Mesenchymal stem cell (in vitro differentiated cells and primary cell): ENCODE data around the gene PDZRN4.

Experiments used
- DNase-seq: peaks from one replicate; pipeline ENCODE4 v3.0.0-alpha.2; 2013
- H2AFZ ChIP-seq: one replicate; pipeline ENCODE4 v1.6.1; 2013; ENCODE audit warnings: low read depth, mild to moderate bottlenecking, control low read depth, inconsistent platforms, low read length, moderate library complexity
- H2AK5ac ChIP-seq: 2 replicates; pipeline ENCODE4 v1.6.1; 2013; ENCODE audit warnings: low read length, moderate library complexity, mild to moderate bottlenecking, inconsistent platforms; ENCODE audit not compliant: severe bottlenecking
- H2BK120ac ChIP-seq: one replicate; pipeline ENCODE4 v1.6.1; 2013; ENCODE audit warnings: low read depth, mild to moderate bottlenecking, inconsistent platforms, low read length, moderate library complexity
- H2BK12ac ChIP-seq, 2 experiments: one replicate each; pipeline ENCODE4 v1.6.1; 2013; ENCODE audit warnings: inconsistent platforms in 2 of 2, low read length in 2 of 2, mild to moderate bottlenecking in 2 of 2, moderate library complexity in 2 of 2, control low read depth in 1 of 2
- H2BK15ac ChIP-seq: one replicate; pipeline ENCODE4 v1.6.1; 2013; ENCODE audit warnings: mild to moderate bottlenecking, low read depth, inconsistent platforms; ENCODE audit not compliant: poor library complexity, severe bottlenecking
- H2BK5ac ChIP-seq: 2 replicates; pipeline ENCODE4 v1.6.1; 2013; ENCODE audit warnings: low read depth, mild to moderate bottlenecking, low read length, control low read depth, inconsistent platforms; ENCODE audit not compliant: poor library complexity, severe bottlenecking
- H3K14ac ChIP-seq, 2 experiments: one replicate each; pipeline ENCODE4 v1.6.1; 2013; ENCODE audit warnings: inconsistent platforms in 2 of 2, low read length in 2 of 2, control low read depth in 1 of 2, mild to moderate bottlenecking in 1 of 2, moderate library complexity in 1 of 2
- H3K18ac ChIP-seq, 2 experiments: one replicate each; pipeline ENCODE4 v1.6.1; 2013; ENCODE audit warnings: inconsistent platforms in 2 of 2, low read length in 2 of 2, control low read depth in 1 of 2, low read depth in 1 of 2, mild to moderate bottlenecking in 1 of 2
- H3K23ac ChIP-seq, 2 experiments: one replicate each; pipeline ENCODE4 v1.6.1; 2013; ENCODE audit warnings: inconsistent platforms in 2 of 2, low read length in 2 of 2, mild to moderate bottlenecking in 2 of 2, moderate library complexity in 2 of 2, control low read depth in 1 of 2
- H3K27ac ChIP-seq: 2 replicates; pipeline ENCODE4 v1.5.1; 2013; ENCODE audit warnings: mild to moderate bottlenecking, moderate library complexity, low read length, control low read depth, inconsistent platforms; ENCODE audit not compliant: poor library complexity, severe bottlenecking
- H3K27me3 ChIP-seq, 2 experiments: 2 replicates each; pipeline versions ENCODE4 v1.6.1 to v1.7.0; 2013; ENCODE audit warnings: low read length in 2 of 2, mild to moderate bottlenecking in 2 of 2, moderate library complexity in 2 of 2, control low read depth in 1 of 2, inconsistent platforms in 1 of 2; ENCODE audit not compliant: control insufficient read depth in 1 of 2, insufficient read depth in 1 of 2
- H3K36me3 ChIP-seq, 2 experiments: 2 replicates each; pipeline versions ENCODE4 v1.6.1 to v1.7.0; 2013; ENCODE audit warnings: low read length in 2 of 2, control low read depth in 1 of 2, inconsistent platforms in 1 of 2, low read depth in 1 of 2, mild to moderate bottlenecking in 1 of 2; ENCODE audit not compliant: insufficient read depth in 2 of 2, control insufficient read depth in 1 of 2
- H3K4ac ChIP-seq, 2 experiments: one replicate each; pipeline ENCODE4 v1.6.1; 2013; ENCODE audit warnings: inconsistent platforms in 2 of 2, low read length in 2 of 2, mild to moderate bottlenecking in 2 of 2, moderate library complexity in 2 of 2, control low read depth in 1 of 2, low read depth in 1 of 2
- H3K4me1 ChIP-seq: 2 replicates; pipeline ENCODE4 v1.6.1; 2013; ENCODE audit warnings: low read depth, low read length, control low read depth; ENCODE audit not compliant: control insufficient read depth, insufficient read depth
- H3K4me2 ChIP-seq: 2 replicates; pipeline ENCODE4 v1.6.1; 2013; ENCODE audit warnings: low read length, mild to moderate bottlenecking, inconsistent platforms; ENCODE audit not compliant: poor library complexity, severe bottlenecking
- H3K4me3 ChIP-seq, 2 experiments: 2 replicates each; pipeline versions ENCODE4 v1.5.1 to v1.7.0; 2013; ENCODE audit warnings: low read length in 2 of 2, mild to moderate bottlenecking in 2 of 2, control low read depth in 1 of 2, low read depth in 1 of 2; ENCODE audit not compliant: insufficient read depth in 1 of 2
- H3K79me1 ChIP-seq: replicated peaks from 2 replicates; pipeline ENCODE4 v1.6.1; 2013; ENCODE audit warnings: mild to moderate bottlenecking, control low read depth, low read length, inconsistent platforms; ENCODE audit not compliant: poor library complexity, severe bottlenecking
- H3K9ac ChIP-seq: 2 replicates; pipeline ENCODE4 v1.7.0; 2013; ENCODE audit warnings: mild to moderate bottlenecking, low read length, moderate library complexity
- H3K9me3 ChIP-seq: 2 replicates; pipeline ENCODE4 v1.7.0; 2013; ENCODE audit warnings: mild to moderate bottlenecking, low read length; ENCODE audit not compliant: control insufficient read depth
- H4K8ac ChIP-seq: one replicate; pipeline ENCODE4 v1.6.1; 2013; ENCODE audit warnings: inconsistent platforms, mild to moderate bottlenecking, low read length, moderate library complexity
- H4K91ac ChIP-seq: one replicate; pipeline ENCODE4 v1.6.1; 2013; ENCODE audit warnings: mild to moderate bottlenecking, low read length, inconsistent platforms
- WGBS: methylation state at CpG from one replicate; pipeline ENCODE4 v1.1.7; 2013; ENCODE audit warnings: mixed read lengths; 5-methylcytosine and 5-hydroxymethylcytosine counted together

PDZRN4 gene

GRCh38 chr12:41437563-41437962 lies 249.4 kb downstream of the PDZRN4 start:
- Histone ChIP-seq H3K79me1 (no peaks in the 10 kb centered on the region), H3K9ac (no peak overlapping the region), H4K8ac (no peak overlapping the region), H3K14ac (no peak overlapping the region), H3K27me3 (no peaks in the 10 kb centered on the region), H3K4me2 (no peak overlapping the region), H2BK15ac (no peak overlapping the region), H2BK120ac (no peak overlapping the region), H3K4ac (no peak overlapping the region), H4K91ac (no peak overlapping the region), H3K9me3 (no peaks in the 10 kb centered on the region), H2AFZ (no peak overlapping the region), H2BK5ac (no peak overlapping the region), H3K27ac (no peak overlapping the region), H3K23ac (no peak overlapping the region), H3K18ac (no peak overlapping the region), H3K4me1 (peaks cover 1% of the 10 kb centered on the region), H3K36me3 (no peaks in the 10 kb centered on the region), H3K4me3 (no peak overlapping the region), H2AK5ac (no peak overlapping the region), H2BK12ac (no peak overlapping the region)
- 84% methylated on average over 5 of the region's 5 CpGs for WGBS
- DNase-seq: no peak

DNA sequence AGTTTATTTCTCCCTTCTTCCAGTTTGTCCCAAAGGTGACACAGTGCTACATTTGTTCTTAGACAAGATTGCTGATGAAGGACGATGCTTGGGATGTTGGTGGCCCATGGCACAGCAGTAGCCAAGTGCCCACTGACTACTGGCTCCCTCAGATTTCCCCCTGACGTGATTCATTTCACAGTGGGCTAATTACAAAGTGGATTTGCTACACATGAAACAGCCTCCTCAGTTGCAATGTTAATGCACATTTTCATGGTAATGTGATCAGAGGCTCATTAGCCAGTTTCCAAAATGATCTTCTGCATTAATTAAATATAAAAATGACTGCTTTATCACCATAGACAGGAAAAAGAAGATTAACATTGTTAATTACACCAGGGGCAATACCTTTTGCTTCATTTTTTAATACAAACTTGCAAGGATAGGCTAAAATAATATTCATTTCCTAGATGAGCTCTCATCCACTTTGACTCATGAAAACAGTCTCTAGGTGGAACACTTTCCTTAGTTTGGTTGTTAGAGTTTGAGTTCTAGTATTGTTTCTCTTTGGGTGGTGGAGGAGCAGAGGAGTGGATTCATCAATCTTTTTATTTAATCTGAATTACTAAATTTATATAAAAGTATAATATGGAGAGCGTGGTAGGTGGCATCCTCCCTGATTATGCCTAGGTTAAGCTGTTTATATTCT lies 250.9 kb downstream of the PDZRN4 start:
- no peak overlapping the region for H3K18ac ChIP-seq
- DNase-seq: no peak
- H3K9ac ChIP-seq: no peak overlapping the region
- WGBS: 98% methylated on average over 2 of the region's 3 CpGs
- H2AK5ac ChIP-seq: no peak overlapping the region
- peaks cover 1% of the 10 kb centered on the region for H3K4me1 ChIP-seq
- no peak overlapping the region for H3K4me2 ChIP-seq
- no peak overlapping the region for H3K23ac ChIP-seq
- H2BK120ac ChIP-seq: no peak overlapping the region
- H2AFZ ChIP-seq: no peak overlapping the region
- H2BK15ac ChIP-seq: no peak overlapping the region
- H3K4me3 ChIP-seq: no peak overlapping the region
- no peak overlapping the region for H2BK5ac ChIP-seq
- H3K9me3 ChIP-seq: no peaks in the 10 kb centered on the region
- H3K79me1 ChIP-seq: no peaks in the 10 kb centered on the region
- no peak overlapping the region for H4K8ac ChIP-seq
- H3K27me3 ChIP-seq: no peaks in the 10 kb centered on the region
- no peak overlapping the region for H3K27ac ChIP-seq
- H3K36me3 ChIP-seq: no peaks in the 10 kb centered on the region
- H4K91ac ChIP-seq: no peak overlapping the region
- H3K14ac ChIP-seq: no peak overlapping the region
- no peak overlapping the region for H2BK12ac ChIP-seq
- H3K4ac ChIP-seq: no peak overlapping the region

GRCh38 chr12:41439801-41440200 lies 251.7 kb downstream of the PDZRN4 start:
- H4K91ac ChIP-seq: no peak overlapping the region
- H2AFZ ChIP-seq: no peak overlapping the region
- H2BK15ac ChIP-seq: no peak overlapping the region
- no peak overlapping the region for H2BK5ac ChIP-seq
- H3K23ac ChIP-seq: no peak overlapping the region
- H3K36me3 ChIP-seq: no peaks in the 10 kb centered on the region
- H3K18ac ChIP-seq: no peak overlapping the region
- no peaks in the 10 kb centered on the region for H3K27me3 ChIP-seq
- no peak overlapping the region for H4K8ac ChIP-seq
- no peaks in the 10 kb centered on the region for H3K79me1 ChIP-seq
- WGBS: 53% methylated on average over 2 of the region's 2 CpGs
- no peak overlapping the region for H3K14ac ChIP-seq
- H3K27ac ChIP-seq: no peak overlapping the region
- no peak for DNase-seq
- H3K4me3 ChIP-seq: no peak overlapping the region
- no peak overlapping the region for H2BK12ac ChIP-seq
- no peak overlapping the region for H2AK5ac ChIP-seq
- no peak overlapping the region for H3K9ac ChIP-seq
- no peak overlapping the region for H3K4me2 ChIP-seq
- no peak overlapping the region for H3K4ac ChIP-seq
- peaks cover 1% of the 10 kb centered on the region for H3K4me1 ChIP-seq
- no peak overlapping the region for H2BK120ac ChIP-seq
- H3K9me3 ChIP-seq: no peaks in the 10 kb centered on the region

GRCh38 chr12:41441180-41441579 lies 253.1 kb downstream of the PDZRN4 start:
- Histone ChIP-seq H2BK5ac (no peak overlapping the region), H2BK12ac (no peak overlapping the region), H2BK120ac (no peak overlapping the region), H2AK5ac (no peak overlapping the region), H4K91ac (no peak overlapping the region), H3K4me3 (no peak overlapping the region), H4K8ac (no peak overlapping the region), H3K4me1 (peaks cover 1% of the 10 kb centered on the region), H3K27me3 (no peaks in the 10 kb centered on the region), H3K18ac (no peak overlapping the region), H3K14ac (no peak overlapping the region), H2BK15ac (no peak overlapping the region), H3K36me3 (no peaks in the 10 kb centered on the region), H3K27ac (no peak overlapping the region), H3K79me1 (no peaks in the 10 kb centered on the region), H3K9ac (no peak overlapping the region), H2AFZ (no peak overlapping the region), H3K4me2 (no peak overlapping the region), H3K23ac (no peak overlapping the region), H3K4ac (no peak overlapping the region), H3K9me3 (no peaks in the 10 kb centered on the region)
- DNase-seq: no peak
